ENCODE measurements around the gene TULP3.

Gene TULP3

GRCh38 chr12:2936301-2936700, 45.6 kb downstream of the TULP3 start:
- DNase-seq, result no peak

GRCh38 chr12:2937500-2937899, 46.8 kb downstream of the TULP3 start:
- no peak for DNase-seq

GRCh38 chr12:2939191-2939590, 48.5 kb downstream of the TULP3 start:
- no peak for DNase-seq

- no peak for DNase-seq
These were observed 49.9 kb downstream of the TULP3 start for GRCh38 chr12:2940564-2940963.

- DNase-seq, result no peak
These were observed 50.8 kb downstream of the TULP3 start for GRCh38 chr12:2941524-2941923.

- DNase-seq, result peak; percentile 17
These were observed 53.8 kb downstream of the TULP3 start for GRCh38 chr12:2944401-2945047.

- no peak for DNase-seq
These were observed 58.7 kb downstream of the TULP3 start for GRCh38 chr12:2949411-2949810.

GRCh38 chr12:2955888-2956287, 65.2 kb downstream of the TULP3 start:
- DNase-seq, result no peak

- no peak for DNase-seq
These were observed 67.2 kb downstream of the TULP3 start for GRCh38 chr12:2957816-2958431.

GRCh38 chr12:2958432-2959191, 67.9 kb downstream of the TULP3 start:
- DNase-seq, result peak; percentile 49

- peak; percentile 68 for DNase-seq
These were observed 68.5 kb downstream of the TULP3 start, which contains the start of gene TEAD4 for GRCh38 chr12:2959192-2959504. Gene TEAD4 (plus strand): TSS chr12:2959397.

GRCh38 chr12:2959505-2960389, 69.1 kb downstream of the TULP3 start:
- DNase-seq, result peak; percentile 55

GRCh38 chr12:2960390-2960956, 69.8 kb downstream of the TULP3 start:
- DNase-seq, result peak; percentile 52

- DNase-seq, result no peak
These were observed 70.4 kb downstream of the TULP3 start for GRCh38 chr12:2960996-2961616.

- no peak for DNase-seq
These were observed 71.0 kb downstream of the TULP3 start for GRCh38 chr12:2961705-2962104.

- DNase-seq, result no peak
These were observed 72.6 kb downstream of the TULP3 start for GRCh38 chr12:2963154-2963759.

GRCh38 chr12:2963760-2964292, 73.1 kb downstream of the TULP3 start:
- no peak for DNase-seq

GRCh38 chr12:2967651-2968050, 77.0 kb downstream of the TULP3 start:
- DNase-seq, result no peak

GRCh38 chr12:2970744-2971143, 80.1 kb downstream of the TULP3 start:
- DNase-seq, result no peak

- DNase-seq, result no peak
These were observed 82.9 kb downstream of the TULP3 start for GRCh38 chr12:2973566-2973965.

- no peak for DNase-seq
These were observed 83.9 kb downstream of the TULP3 start for GRCh38 chr12:2974560-2974971.

- no peak for DNase-seq
These were observed 85.9 kb downstream of the TULP3 start for GRCh38 chr12:2976581-2976996.
